NCI-H446 treated with DMSO at 0.1 percent for 48 hours (cell line): ENCODE results near the gene PRR12.
A peak's percentile ranks its signal among the peaks of the same experiment; 100 is the strongest.

ENCODE experiments used
- DNase-seq: peaks from one replicate; lab custom pipeline; 2025; lab: John Stamatoyannopoulos, UW

Gene PRR12

GRCh38 chr19:49592486-49593232 lies 1.7 kb downstream of the PRR12 start:
- no peak for DNase-seq

DNA sequence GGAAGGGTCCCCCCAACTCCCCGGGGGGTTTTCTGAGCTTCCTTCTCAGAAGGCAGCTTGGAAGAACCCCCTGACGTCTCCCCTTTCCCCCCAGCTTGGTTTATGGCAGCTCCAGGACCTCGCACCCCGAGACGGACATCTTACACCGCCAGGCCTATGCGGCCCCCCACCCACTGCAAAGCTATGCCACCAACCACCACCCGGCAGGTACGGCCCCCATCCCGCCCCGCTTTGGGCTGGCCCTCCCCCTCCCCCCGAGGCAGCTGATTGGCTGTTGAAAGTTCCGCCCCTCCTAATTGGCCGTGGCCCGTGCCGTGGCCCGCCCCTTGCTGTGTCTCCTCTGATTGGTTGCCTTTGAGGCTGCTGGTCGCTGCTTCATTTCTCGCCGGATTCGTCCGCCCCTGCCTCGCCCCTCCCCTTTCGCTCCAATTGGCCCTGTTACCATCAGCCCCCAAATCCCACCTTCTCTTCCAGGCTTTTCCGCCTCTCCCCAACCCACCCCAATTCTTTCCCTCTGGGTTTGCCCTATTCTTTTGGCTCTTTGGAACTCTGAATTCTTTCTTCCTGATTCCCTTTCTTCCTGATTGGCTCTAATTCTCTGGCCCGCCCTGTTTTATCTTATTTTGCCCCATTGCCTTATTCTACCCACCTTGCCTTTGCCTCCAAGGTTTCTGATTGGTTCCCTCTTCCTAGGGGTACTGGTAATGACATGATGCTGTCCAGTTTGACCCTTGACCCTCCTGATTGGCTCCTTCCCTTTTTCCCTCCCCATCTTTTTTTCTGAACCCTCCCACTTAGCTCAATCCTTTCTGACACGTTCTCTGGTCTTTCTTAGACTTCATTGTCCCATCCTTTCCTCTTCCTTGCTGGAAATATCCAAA lies 2.5 kb downstream of the PRR12 start:
- peak; percentile 87 for DNase-seq

- no peak for DNase-seq
Observed at GRCh38 chr19:49594157-49594992, 3.4 kb downstream of the PRR12 start.

- DNase-seq = no peak
Observed at GRCh38 chr19:49594993-49595818, 4.2 kb downstream of the PRR12 start.

DNA sequence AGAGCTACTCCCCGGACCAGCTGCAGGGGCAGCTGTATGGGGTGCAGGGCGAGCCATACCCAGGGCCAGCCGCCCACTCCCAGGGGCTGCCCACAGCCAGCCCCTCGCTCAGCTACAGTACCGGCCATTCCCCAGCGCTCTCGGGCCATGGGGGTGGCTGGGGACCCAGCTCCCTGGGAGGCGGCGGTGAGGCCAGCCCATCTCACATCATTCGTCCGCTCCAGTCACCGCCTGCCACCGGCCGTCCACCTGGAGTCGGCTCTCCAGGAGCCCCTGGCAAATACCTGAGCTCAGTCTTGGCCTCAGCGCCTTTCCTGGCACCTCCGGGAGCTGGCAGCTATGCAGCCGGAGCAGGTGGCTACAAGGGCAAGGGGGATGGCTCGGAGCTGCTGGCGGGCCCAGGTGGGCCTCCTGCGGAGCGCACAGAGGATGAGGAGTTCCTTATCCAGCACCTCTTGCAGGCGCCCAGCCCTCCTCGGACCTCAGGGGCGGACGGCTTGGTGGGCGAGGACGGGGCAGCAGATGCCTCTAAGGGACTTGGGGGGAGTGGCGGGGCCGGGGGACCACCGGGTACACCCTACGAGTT lies 4.9 kb downstream of the PRR12 start:
- no peak for DNase-seq

- DNase-seq = no peak
Observed at GRCh38 chr19:49596407-49596806, 5.4 kb downstream of the PRR12 start.

DNA sequence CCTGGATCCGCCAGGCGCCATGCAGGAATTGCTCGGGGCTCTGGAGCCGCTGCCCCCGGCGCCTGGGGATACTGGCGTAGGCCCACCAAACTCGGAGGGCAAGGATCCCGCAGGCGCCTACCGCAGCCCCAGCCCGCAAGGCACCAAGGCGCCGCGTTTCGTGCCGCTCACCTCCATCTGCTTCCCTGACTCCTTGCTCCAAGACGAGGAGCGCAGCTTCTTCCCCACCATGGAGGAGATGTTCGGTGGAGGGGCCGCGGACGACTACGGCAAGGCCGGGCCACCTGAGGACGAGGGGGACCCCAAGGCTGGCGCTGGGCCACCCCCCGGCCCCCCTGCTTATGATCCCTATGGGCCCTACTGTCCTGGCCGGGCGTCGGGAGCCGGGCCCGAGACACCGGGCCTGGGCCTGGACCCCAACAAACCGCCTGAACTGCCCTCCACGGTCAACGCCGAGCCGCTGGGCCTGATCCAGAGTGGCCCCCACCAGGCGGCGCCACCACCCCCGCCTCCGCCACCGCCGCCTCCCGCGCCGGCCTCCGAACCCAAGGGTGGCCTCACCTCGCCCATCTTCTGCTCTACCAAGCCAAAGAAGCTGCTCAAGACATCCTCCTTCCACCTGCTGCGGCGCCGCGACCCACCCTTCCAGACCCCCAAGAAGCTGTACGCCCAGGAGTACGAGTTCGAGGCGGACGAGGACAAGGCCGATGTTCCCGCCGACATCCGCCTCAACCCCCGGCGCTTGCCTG lies 6.1 kb downstream of the PRR12 start:
- no peak for DNase-seq

GRCh38 chr19:49597703-49597974 lies 6.7 kb downstream of the PRR12 start:
- no peak for DNase-seq

- no peak for DNase-seq
Observed at GRCh38 chr19:49599378-49600295, 8.7 kb downstream of the PRR12 start.

- DNase-seq = no peak
Observed at GRCh38 chr19:49601482-49602038, 10.6 kb downstream of the PRR12 start.

DNA sequence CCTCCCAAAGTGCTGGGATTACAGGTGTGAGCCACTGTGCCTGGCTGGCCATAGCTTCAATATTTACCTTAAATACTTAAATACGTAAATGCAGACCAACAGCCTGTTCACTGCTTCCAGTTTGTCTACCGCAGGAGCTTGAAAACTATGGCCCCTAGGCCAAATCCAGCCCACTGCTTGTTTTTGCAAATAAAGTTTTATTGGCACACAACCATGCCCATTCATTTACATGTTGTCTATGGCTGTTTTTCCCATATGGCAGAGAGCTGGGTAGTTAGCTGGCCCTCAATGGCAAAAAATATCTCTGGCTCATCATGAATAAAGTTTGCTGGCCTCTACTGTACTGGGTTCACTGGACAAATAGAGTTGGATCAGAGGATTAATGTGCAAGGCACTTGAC lies 11.8 kb downstream of the PRR12 start:
- DNase-seq = no peak

DNA sequence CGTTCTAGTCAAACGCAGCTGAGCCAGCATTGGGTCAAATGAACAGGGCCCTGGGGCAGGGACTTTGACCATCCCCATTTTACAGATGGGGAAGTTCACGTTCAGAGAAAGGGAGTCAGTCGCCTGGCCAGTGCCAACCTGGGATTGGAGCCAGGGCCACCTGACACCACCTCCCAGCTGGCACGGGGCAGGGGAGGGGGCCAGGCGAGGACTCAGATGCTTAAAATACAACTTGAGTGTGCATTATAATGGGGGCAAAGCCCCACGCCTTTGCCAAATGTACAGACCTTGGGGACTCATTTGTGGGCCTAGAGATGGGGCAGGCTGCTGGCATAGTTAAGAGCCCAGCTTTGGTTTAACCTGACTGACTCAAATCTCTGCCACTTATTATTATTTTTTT lies 14.6 kb downstream of the PRR12 start:
- DNase-seq = no peak

GRCh38 chr19:49609499-49610092 lies 18.6 kb downstream of the PRR12 start:
- DNase-seq = no peak

- no peak for DNase-seq
Observed at GRCh38 chr19:49613374-49613773, 22.4 kb downstream of the PRR12 start.

DNA sequence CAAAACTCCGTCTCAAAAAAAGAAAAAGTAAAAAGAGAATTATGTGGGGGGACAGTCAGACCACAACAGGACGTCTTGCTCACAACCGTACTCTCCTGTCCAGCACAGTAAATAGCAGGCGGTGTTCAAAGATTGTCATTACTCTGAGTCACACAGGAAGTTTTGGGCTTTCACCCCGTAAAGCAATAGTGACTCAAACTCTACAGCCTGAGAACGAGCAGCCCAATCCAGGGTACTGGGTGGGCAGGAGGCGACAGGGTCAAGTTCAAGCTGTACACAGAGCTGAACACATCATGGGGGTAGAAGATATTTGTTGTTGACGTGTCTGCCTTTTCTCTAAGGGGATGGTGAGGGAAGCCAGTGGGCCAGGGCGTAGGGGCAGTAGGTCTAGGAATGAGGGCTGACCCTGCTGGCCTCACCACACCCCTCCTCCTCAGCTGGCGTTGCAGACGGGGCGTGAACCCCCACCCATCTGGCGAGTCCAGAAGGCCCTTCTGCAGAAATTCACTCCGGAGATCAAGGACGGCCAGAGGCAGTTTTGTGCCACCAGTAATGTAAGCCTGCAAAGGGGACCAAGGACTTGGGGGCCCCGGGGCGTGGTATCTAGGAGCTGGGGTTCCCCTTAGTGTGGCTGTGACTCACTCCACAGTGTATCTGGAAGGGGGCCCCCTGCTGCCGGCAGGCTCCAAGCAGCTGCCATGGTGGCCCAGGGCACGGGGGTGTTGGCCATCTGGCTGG lies 23.3 kb downstream of the PRR12 start:
- no peak for DNase-seq

DNA sequence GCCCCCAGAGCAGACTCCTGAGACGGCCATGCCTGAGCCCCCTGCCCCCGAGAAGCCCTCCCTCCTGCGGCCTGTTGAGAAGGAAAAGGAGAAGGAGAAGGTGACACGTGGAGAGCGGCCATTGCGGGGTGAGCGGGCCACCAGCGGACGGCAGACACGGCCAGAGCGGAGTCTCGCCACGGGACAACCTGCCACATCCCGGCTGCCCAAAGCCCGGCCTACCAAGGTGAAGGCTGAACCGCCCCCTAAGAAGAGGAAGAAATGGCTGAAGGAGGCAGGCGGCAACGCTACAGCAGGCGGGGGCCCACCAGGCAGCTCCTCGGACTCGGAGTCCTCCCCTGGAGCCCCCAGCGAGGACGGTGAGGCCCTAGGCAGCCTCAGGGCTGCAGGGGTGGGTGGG lies 24.9 kb downstream of the PRR12 start:
- no peak for DNase-seq

DNA sequence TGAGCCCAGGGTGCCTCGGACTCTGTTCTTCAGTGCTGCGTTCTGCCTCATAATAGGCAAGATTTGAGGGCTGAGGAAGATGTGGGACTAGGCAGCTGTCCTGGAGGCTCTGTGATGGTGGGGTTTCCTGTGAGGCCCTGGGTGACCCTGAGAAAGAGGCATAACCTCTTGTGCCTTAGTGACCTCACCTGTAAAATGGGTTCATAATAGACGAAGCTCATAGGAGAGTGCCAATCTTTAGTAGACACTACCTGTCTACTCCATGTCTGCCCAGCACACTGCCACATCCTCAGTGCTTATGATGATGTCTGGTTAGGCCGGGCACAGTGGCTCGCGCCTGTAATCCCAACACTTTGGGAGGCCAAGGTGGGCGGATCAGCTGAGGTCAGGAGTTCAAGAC lies 25.6 kb downstream of the PRR12 start:
- DNase-seq = no peak

- DNase-seq = no peak
Observed at GRCh38 chr19:49616945-49617344, 26.0 kb downstream of the PRR12 start.
